GM18508 (cell line): ENCODE data around the gene WFS1.
A peak's percentile ranks its signal among the peaks of the same experiment; 100 is the strongest.

Experiments used
- ATAC-seq: cut with Tn5 transposase; IDR thresholded peaks from one replicate; pipeline ENCODE4 v1.9.1; 2021; ENCODE audit warnings: moderate number of reproducible peaks; ENCODE audit not compliant: insufficient read depth, unreplicated experiment

Gene WFS1

GRCh38 chr4:6256141-6256540 is 13.5 kb upstream of the WFS1 start:
- ATAC-seq = no peak

GRCh38 chr4:6257247-6258025 is 12.2 kb upstream of the WFS1 start:
- ATAC-seq = no peak

- ATAC-seq = no peak
Measured at GRCh38 chr4:6258026-6258360, 11.7 kb upstream of the WFS1 start.

- ATAC-seq = peak; percentile 44
Measured at GRCh38 chr4:6258741-6259140, 10.9 kb upstream of the WFS1 start.

GRCh38 chr4:6259886-6260285 is 9.8 kb upstream of the WFS1 start:
- ATAC-seq = no peak

GRCh38 chr4:6262176-6262575 is 7.5 kb upstream of the WFS1 start:
- no peak for ATAC-seq

- no peak for ATAC-seq
Measured at GRCh38 chr4:6262847-6263487, 6.7 kb upstream of the WFS1 start.

- ATAC-seq = no peak
Measured at GRCh38 chr4:6263526-6264224, 6.0 kb upstream of the WFS1 start.

GRCh38 chr4:6264225-6264540 is 5.5 kb upstream of the WFS1 start:
- ATAC-seq = no peak

- ATAC-seq = no peak
Measured at GRCh38 chr4:6265546-6265945, 4.1 kb upstream of the WFS1 start.

- no peak for ATAC-seq
Measured at GRCh38 chr4:6267573-6267972, 2.1 kb upstream of the WFS1 start.

GRCh38 chr4:6268650-6269615 is 717 bp upstream of the WFS1 start:
- no peak for ATAC-seq

GRCh38 chr4:6270636-6271121 is 1.0 kb downstream of the WFS1 start:
- ATAC-seq = no peak

GRCh38 chr4:6271206-6271605 is 1.6 kb downstream of the WFS1 start:
- ATAC-seq = no peak

- ATAC-seq = no peak
Measured at GRCh38 chr4:6271701-6272465, 2.2 kb downstream of the WFS1 start.

GRCh38 chr4:6272863-6273660 is 3.4 kb downstream of the WFS1 start:
- no peak for ATAC-seq

GRCh38 chr4:6273661-6273990 is 4.0 kb downstream of the WFS1 start:
- no peak for ATAC-seq

- ATAC-seq = no peak
Measured at GRCh38 chr4:6275351-6275750, 5.7 kb downstream of the WFS1 start.
